ENCODE results near the gene HECW1.
"Not testable (repeated sequence)": the region's sequence is repeated elsewhere in the genome, so short reads cannot be mapped to it uniquely, and the experiment has no call there.

HECW1 gene

GRCh38 chr7:43311052-43311451 lies 198.6 kb downstream of the HECW1 start:
- no peak for DNase-seq (ENCODE audit: low spot score)

- no peak for DNase-seq (ENCODE audit: low spot score)
These were observed 199.2 kb downstream of the HECW1 start for GRCh38 chr7:43311694-43312093.

- DNase-seq (ENCODE audit: low spot score), result no peak
These were observed 201.4 kb downstream of the HECW1 start for GRCh38 chr7:43313628-43314378.

GRCh38 chr7:43314379-43315158 lies 202.1 kb downstream of the HECW1 start:
- no peak for DNase-seq (ENCODE audit: low spot score)

- no peak for DNase-seq (ENCODE audit: low spot score)
These were observed 204.6 kb downstream of the HECW1 start for GRCh38 chr7:43317075-43317474.

- no peak for DNase-seq (ENCODE audit: low spot score)
These were observed 205.8 kb downstream of the HECW1 start for GRCh38 chr7:43318188-43318770.

GRCh38 chr7:43325595-43325994 lies 213.1 kb downstream of the HECW1 start:
- no peak for DNase-seq (ENCODE audit: low spot score)

- no peak for DNase-seq (ENCODE audit: low spot score)
These were observed 215.9 kb downstream of the HECW1 start for GRCh38 chr7:43328336-43328735.

- no peak for DNase-seq (ENCODE audit: low spot score)
These were observed 216.4 kb downstream of the HECW1 start for GRCh38 chr7:43328785-43329380.

- no peak for DNase-seq (ENCODE audit: low spot score)
These were observed 219.8 kb downstream of the HECW1 start for GRCh38 chr7:43332193-43332796.

GRCh38 chr7:43337191-43337590 lies 224.7 kb downstream of the HECW1 start:
- no peak for DNase-seq (ENCODE audit: low spot score)

GRCh38 chr7:43337811-43338210 lies 225.4 kb downstream of the HECW1 start:
- no peak for DNase-seq (ENCODE audit: low spot score)

- DNase-seq (ENCODE audit: low spot score), result no peak
These were observed 228.7 kb downstream of the HECW1 start for GRCh38 chr7:43341132-43341531.

- not testable (repeated sequence) for DNase-seq (ENCODE audit: low spot score)
These were observed 231.0 kb downstream of the HECW1 start for GRCh38 chr7:43343417-43343816.

GRCh38 chr7:43345696-43346095 lies 233.2 kb downstream of the HECW1 start:
- not testable (repeated sequence) for DNase-seq (ENCODE audit: low spot score)

- no peak for DNase-seq (ENCODE audit: low spot score)
These were observed 239.2 kb downstream of the HECW1 start for GRCh38 chr7:43351683-43352082.

GRCh38 chr7:43353902-43354301 lies 241.5 kb downstream of the HECW1 start:
- DNase-seq (ENCODE audit: low spot score), result no peak

GRCh38 chr7:43362652-43363034 lies 250.2 kb downstream of the HECW1 start:
- DNase-seq (ENCODE audit: low spot score), result peak; percentile 0

GRCh38 chr7:43363035-43363791 lies 250.8 kb downstream of the HECW1 start:
- DNase-seq (ENCODE audit: low spot score), result no peak

GRCh38 chr7:43364391-43364790 lies 251.9 kb downstream of the HECW1 start:
- no peak for DNase-seq (ENCODE audit: low spot score)

GRCh38 chr7:43372676-43373355 lies 260.4 kb downstream of the HECW1 start:
- no peak for DNase-seq (ENCODE audit: low spot score)

All from kidney capillary endothelial cell (primary cell).